HG03469 (cell line): Measurements from ENCODE around the gene LRPPRC.
"Not testable (repeated sequence)": the region's sequence is repeated elsewhere in the genome, so short reads cannot be mapped to it uniquely, and the experiment has no call there.

ENCODE experiments used
- ATAC-seq: cut with Tn5 transposase; IDR thresholded peaks from one replicate; pipeline ENCODE4 v1.9.1; 2021; ENCODE audit warnings: mild to moderate bottlenecking, moderate library complexity, moderate number of reproducible peaks; ENCODE audit not compliant: unreplicated experiment

Gene LRPPRC

GRCh38 chr2:43995733-43996533 is at the start of gene LRPPRC:
TSS of gene LRPPRC (minus strand) at chr2:43995989. CDS start at chr2:43995947, 42 bp downstream.
- peak; percentile 78 for ATAC-seq

GRCh38 chr2:44045061-44045460 is 49.3 kb upstream of the LRPPRC start:
- no peak for ATAC-seq

- peak; percentile 83 for ATAC-seq
Measured at GRCh38 chr2:44044281-44044720, 48.5 kb upstream of the LRPPRC start.

DNA sequence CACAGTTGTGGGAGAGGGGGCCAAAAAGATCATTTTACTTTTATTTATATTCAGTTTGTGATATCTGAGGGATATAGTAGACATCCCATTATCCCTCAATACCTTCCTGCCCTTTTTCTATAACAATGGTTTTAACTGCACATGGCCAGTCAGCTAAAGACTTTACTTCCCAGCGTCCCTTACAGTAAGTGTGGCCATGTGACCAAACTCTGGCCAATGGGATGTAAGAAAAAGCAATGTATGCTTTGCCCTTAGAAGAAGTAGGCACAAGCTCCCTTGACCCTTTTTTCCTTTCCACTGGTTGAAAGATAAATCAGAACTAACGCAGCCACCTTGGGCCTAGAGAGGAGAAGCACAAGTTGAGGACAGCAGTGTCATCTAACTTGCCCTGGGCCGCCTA is 44.6 kb upstream of the LRPPRC start:
- no peak for ATAC-seq

GRCh38 chr2:44038277-44038676 is 42.5 kb upstream of the LRPPRC start:
- no peak for ATAC-seq

GRCh38 chr2:44037221-44037620 is 41.4 kb upstream of the LRPPRC start:
- ATAC-seq = no peak

GRCh38 chr2:44033947-44034346 is 38.2 kb upstream of the LRPPRC start:
- ATAC-seq = no peak

DNA sequence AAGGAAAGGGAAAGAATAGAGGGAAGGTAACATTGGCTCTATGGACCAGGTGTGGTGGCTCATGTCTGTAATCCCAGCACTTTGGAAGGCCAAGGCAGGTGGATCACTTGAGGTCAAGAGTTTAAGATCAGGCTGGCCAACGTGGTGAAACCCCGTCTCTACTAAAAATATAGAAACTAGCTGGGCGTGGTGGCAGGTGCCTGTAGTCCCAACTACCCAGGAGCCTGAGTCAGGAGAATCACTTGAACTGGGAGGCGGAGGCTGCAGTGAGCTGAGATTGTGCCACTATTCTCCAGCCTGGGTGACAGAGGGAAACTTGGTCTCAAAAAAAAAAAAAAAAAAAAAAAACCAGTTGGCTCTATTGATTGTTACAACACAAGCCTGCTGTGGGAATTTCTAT is 31.3 kb upstream of the LRPPRC start:
- not testable (repeated sequence) for ATAC-seq

GRCh38 chr2:44016282-44016681 is 20.5 kb upstream of the LRPPRC start:
- ATAC-seq = no peak

DNA sequence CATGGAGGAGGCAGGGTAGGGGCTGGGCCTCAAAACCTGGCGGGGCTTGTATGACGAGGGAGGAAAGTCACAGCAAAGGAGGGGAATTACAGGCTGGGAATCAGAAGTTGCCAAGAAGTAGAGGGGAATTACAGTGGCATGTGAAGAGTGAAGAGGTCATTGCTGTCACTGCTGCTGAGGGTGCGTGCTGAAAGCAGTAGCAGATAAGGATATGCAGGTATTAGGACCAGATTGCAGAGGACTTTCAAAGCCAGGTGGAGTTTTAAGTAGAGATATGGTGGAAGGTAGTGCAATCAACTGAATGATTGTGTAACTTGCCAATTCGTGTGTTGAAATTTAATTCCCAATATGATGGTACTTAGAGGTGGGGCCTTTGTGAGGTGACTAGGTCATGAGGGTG is 19.4 kb upstream of the LRPPRC start:
- ATAC-seq = no peak

DNA sequence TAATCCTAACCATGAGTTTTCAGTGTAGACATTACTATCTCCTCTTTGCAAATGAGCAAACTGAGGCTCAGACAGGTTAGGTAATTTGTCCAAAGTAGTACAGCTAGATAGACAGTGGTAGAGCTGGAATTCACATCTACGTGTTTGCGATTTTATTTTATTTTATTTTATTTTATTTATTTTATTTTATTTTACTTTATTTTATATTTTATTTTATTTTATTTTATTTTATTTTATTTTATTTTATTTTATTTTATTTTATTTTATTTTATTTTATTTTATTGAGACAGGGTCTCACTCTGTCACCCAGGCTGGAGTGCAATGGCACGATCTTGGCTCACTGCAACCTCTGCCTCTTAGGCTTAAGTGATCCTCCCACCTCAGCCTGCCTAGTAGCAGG is 17.4 kb upstream of the LRPPRC start:
- ATAC-seq = not testable (repeated sequence)

DNA sequence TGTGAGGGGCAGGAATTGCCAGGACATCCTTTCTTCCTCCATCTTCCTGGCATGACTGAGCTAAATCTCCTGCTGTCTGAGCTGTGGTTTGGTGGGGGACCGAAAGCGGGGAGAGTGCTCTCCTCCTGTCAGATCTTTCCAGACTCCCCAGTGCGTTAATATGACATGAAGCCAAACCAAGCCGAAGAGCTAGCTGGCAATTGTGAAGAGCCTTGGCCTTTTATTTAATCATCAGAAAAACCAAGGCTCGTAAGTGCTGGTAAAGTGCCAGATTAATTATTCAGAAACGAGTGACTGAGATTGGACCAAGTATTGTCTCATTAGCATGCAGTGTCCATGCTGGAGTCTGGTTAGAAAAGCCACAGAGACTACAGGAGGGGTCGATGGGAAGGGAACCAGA is 14.5 kb upstream of the LRPPRC start:
- ATAC-seq = no peak

GRCh38 chr2:44009136-44009735 is 13.4 kb upstream of the LRPPRC start:
- ATAC-seq = no peak

GRCh38 chr2:44005846-44006245 is 10.1 kb upstream of the LRPPRC start:
- ATAC-seq = no peak

DNA sequence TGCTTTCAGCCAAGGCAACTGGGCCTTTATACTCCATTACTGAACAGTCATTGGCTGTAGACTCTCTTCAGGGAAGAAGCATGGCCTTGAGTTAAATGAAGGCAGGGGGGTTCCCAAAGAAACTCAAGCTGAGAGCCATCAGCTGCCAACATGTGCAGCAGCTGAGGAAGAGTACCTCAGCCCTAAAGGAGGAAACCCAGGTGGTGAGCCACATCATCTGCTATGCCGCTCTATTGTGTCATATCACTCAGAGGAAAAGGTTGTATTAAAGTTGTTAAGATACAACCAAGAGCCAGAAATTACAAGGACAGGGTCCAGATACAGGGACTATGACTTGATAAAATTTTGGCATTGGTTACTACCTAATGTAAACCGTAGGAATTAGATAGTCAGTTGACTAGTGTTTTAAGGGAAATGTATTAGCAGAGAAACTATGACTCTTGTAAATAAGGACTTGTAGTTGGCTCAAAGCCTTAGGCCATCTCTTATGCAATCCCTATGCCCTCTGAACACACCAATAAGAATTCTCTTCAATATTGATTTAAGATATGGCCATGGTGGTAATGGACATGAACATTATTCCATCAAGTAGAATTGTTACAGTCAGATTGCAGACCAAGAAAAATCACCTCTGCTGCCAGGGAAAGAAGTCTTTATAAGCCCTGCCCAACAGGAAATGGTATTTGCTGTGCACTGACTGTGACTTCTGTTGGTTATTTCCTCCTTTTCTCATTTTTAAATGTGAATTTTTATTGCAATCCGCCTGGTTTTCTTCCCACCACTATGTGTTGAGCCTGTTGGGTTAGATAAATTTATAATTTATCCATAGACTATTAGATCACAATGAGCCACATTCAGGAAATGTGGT is 9.2 kb upstream of the LRPPRC start:
- ATAC-seq = no peak

DNA sequence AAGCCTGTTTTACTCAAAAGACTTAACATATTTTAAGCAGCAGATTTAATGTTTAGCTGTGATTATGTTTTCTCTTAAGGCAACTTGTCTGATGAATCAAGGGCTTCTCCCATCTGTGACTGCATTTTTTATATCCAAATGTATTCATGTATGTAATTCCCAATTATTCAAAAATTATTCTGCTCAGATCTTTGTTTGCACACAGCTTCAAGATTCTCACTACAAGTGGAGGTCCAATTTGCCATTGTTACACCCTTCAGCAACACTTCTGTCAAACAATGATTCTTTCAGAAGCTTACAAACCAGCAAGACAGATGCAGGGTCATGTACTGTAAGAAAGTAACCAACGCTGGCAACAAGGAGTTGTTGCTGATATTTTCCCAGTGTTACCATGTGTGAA is 5.9 kb upstream of the LRPPRC start:
- ATAC-seq = no peak

- no peak for ATAC-seq
Measured at GRCh38 chr2:43998263-43998662, 2.5 kb upstream of the LRPPRC start.

- ATAC-seq = no peak
Measured at GRCh38 chr2:43993437-43993836, 2.4 kb downstream of the LRPPRC start.

- ATAC-seq = no peak
Measured at GRCh38 chr2:43989545-43989944, 6.2 kb downstream of the LRPPRC start.

GRCh38 chr2:43986600-43986999 is 9.2 kb downstream of the LRPPRC start:
- ATAC-seq = no peak

GRCh38 chr2:43985359-43985758 is 10.4 kb downstream of the LRPPRC start:
- ATAC-seq = no peak
